ENCODE results near the gene NTM.

The NTM gene

DNA sequence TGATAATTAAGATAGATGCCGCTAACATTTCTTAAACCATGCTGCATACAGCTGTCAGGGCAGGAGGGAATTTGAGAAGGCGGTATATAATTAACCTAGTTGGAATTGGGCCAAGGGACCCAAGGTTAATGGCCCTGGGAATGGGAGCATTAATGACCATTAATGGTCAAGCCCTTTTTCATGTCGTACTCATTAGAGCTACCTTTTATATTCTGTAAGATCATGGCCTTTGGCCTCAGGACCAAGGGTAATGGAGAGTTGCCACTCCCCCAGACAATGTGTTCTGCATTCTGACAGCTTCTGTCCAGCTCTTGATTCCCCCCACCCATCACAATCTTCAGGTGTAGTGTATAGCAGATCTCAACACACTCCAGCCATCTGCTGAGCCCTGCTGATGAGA is 111.6 kb downstream of the NTM start:
- Histone ChIP-seq H3K27me3 (ENCODE audit: insufficient read depth, low read length, poor library complexity, severe bottlenecking) (no peaks in the 10 kb centered on the region), H3K4me3 (ENCODE audit: low read length, poor library complexity, severe bottlenecking) (no peak overlapping the region), H3K9me3 (ENCODE audit: insufficient read depth, low read depth, low read length) (no peaks in the 10 kb centered on the region), H3K9ac (ENCODE audit: low read depth, low read length, poor library complexity, severe bottlenecking) (no peak overlapping the region), H3K4me1 (ENCODE audit: insufficient read depth, low read length, poor library complexity, severe bottlenecking) (no peaks in the 10 kb centered on the region), H3K36me3 (ENCODE audit: insufficient read depth, low read length) (no peaks in the 10 kb centered on the region), H2AFZ (ENCODE audit: low read length) (no peak overlapping the region), H3K9me2 (replicated peaks; ENCODE audit: low read depth, low read length) (no peaks in the 10 kb centered on the region), H3K4me2 (ENCODE audit: low read depth, low read length, poor library complexity, severe bottlenecking) (no peak overlapping the region), H4K20me1 (ENCODE audit: insufficient read depth, low read length, poor library complexity, severe bottlenecking) (no peaks in the 10 kb centered on the region), H3K79me2 (ENCODE audit: insufficient read depth, low read length) (no peaks in the 10 kb centered on the region), H3F3A (ENCODE audit: low read depth) (no peaks in the 10 kb centered on the region)
- TF ChIP-seq, protein P1, sequence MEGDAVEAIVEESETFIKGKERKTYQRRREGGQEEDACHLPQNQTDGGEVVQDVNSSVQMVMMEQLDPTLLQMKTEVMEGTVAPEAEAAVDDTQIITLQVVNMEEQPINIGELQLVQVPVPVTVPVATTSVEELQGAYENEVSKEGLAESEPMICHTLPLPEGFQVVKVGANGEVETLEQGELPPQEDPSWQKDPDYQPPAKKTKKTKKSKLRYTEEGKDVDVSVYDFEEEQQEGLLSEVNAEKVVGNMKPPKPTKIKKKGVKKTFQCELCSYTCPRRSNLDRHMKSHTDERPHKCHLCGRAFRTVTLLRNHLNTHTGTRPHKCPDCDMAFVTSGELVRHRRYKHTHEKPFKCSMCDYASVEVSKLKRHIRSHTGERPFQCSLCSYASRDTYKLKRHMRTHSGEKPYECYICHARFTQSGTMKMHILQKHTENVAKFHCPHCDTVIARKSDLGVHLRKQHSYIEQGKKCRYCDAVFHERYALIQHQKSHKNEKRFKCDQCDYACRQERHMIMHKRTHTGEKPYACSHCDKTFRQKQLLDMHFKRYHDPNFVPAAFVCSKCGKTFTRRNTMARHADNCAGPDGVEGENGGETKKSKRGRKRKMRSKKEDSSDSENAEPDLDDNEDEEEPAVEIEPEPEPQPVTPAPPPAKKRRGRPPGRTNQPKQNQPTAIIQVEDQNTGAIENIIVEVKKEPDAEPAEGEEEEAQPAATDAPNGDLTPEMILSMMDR (conservative IDR thresholded peaks at IDR 0.05; ENCODE audit: low read length): no peak
- TF ChIP-seq EZH2phosphoT487 (IDR thresholded peaks at IDR 0.05; ENCODE audit: borderline replicate concordance): no peak

- Histone ChIP-seq H3K4me2 (ENCODE audit: low read depth, low read length, poor library complexity, severe bottlenecking) (no peak overlapping the region), H2AFZ (ENCODE audit: low read length) (no peak overlapping the region), H3K79me2 (ENCODE audit: insufficient read depth, low read length) (no peaks in the 10 kb centered on the region), H3K9me3 (ENCODE audit: insufficient read depth, low read depth, low read length) (no peaks in the 10 kb centered on the region), H3K36me3 (ENCODE audit: insufficient read depth, low read length) (no peaks in the 10 kb centered on the region), H3K4me3 (ENCODE audit: low read length, poor library complexity, severe bottlenecking) (no peak overlapping the region), H3K9ac (ENCODE audit: low read depth, low read length, poor library complexity, severe bottlenecking) (no peak overlapping the region), H3K4me1 (ENCODE audit: insufficient read depth, low read length, poor library complexity, severe bottlenecking) (no peaks in the 10 kb centered on the region), H3K27me3 (ENCODE audit: insufficient read depth, low read length, poor library complexity, severe bottlenecking) (no peaks in the 10 kb centered on the region), H4K20me1 (ENCODE audit: insufficient read depth, low read length, poor library complexity, severe bottlenecking) (no peaks in the 10 kb centered on the region), H3F3A (ENCODE audit: low read depth) (no peaks in the 10 kb centered on the region), H3K9me2 (replicated peaks; ENCODE audit: low read depth, low read length) (no peaks in the 10 kb centered on the region)
- TF ChIP-seq, protein P1 (conservative IDR thresholded peaks at IDR 0.05; ENCODE audit: low read length): no peak
- no peak for TF ChIP-seq EZH2phosphoT487 (IDR thresholded peaks at IDR 0.05; ENCODE audit: borderline replicate concordance)
These were observed 113.0 kb downstream of the NTM start for GRCh38 chr11:131483453-131483852.

GRCh38 chr11:131483877-131484276 is 113.5 kb downstream of the NTM start:
- Histone ChIP-seq H3K79me2 (ENCODE audit: insufficient read depth, low read length) (no peaks in the 10 kb centered on the region), H3K4me1 (ENCODE audit: insufficient read depth, low read length, poor library complexity, severe bottlenecking) (no peaks in the 10 kb centered on the region), H3K4me3 (ENCODE audit: low read length, poor library complexity, severe bottlenecking) (no peak overlapping the region), H2AFZ (ENCODE audit: low read length) (no peak overlapping the region), H4K20me1 (ENCODE audit: insufficient read depth, low read length, poor library complexity, severe bottlenecking) (no peaks in the 10 kb centered on the region), H3K4me2 (ENCODE audit: low read depth, low read length, poor library complexity, severe bottlenecking) (no peak overlapping the region), H3K9me3 (ENCODE audit: insufficient read depth, low read depth, low read length) (no peaks in the 10 kb centered on the region), H3K27me3 (ENCODE audit: insufficient read depth, low read length, poor library complexity, severe bottlenecking) (no peaks in the 10 kb centered on the region), H3K9ac (ENCODE audit: low read depth, low read length, poor library complexity, severe bottlenecking) (no peak overlapping the region), H3K36me3 (ENCODE audit: insufficient read depth, low read length) (no peaks in the 10 kb centered on the region), H3K9me2 (replicated peaks; ENCODE audit: low read depth, low read length) (no peaks in the 10 kb centered on the region), H3F3A (ENCODE audit: low read depth) (no peaks in the 10 kb centered on the region)
- TF ChIP-seq, protein P1 (conservative IDR thresholded peaks at IDR 0.05; ENCODE audit: low read length): no peak

Measured in Loucy (cell line).